B cell (primary cell): ENCODE measurements around the gene CDC37L1. TPM values are rescaled to one million over a fixed set of nuclear protein-coding genes. Genes with fewer than 3 reads are reported as not detected.

Experiments used
- ATAC-seq: fragments of 200-7000 bp; cut with Tn5 transposase; one replicate; pipeline ENCODE4 v1.10.0; 2021; ENCODE audit warnings: low read depth, mild to moderate bottlenecking, moderate number of reproducible peaks, moderate library complexity
- CTCF ChIA-PET: fragments of 350-600 bp; sonication (Branson Sonifier 250); formaldehyde crosslinking; loops from one replicate; lab custom pipeline; 2021; ENCODE audit warnings: antibody characterized with exemption, inconsistent platforms; lab: Charles Lee
- POLR2A ChIA-PET: fragments of 350-600 bp; sonication (Branson Sonifier 250); formaldehyde crosslinking; loops from one replicate; lab custom pipeline; 2021; ENCODE audit warnings: antibody characterized with exemption; lab: Charles Lee
- DNase-seq: peaks from one replicate; pipeline ENCODE4 v3.0.0; 2013
- H2AFZ ChIP-seq: 2 replicates; pipeline ENCODE4 v1.6.1; 2012; ENCODE audit warnings: mild to moderate bottlenecking, low read depth, low read length; ENCODE audit not compliant: insufficient read depth, poor library complexity, severe bottlenecking
- H3K27ac ChIP-seq, 2 donors: 1 replicate in 1 of 2; 2 replicates in 1 of 2; pipeline ENCODE4 v1.5.1; 2012 to 2013; ENCODE audit warnings: low read length in 2 of 2, mild to moderate bottlenecking in 2 of 2, moderate library complexity in 1 of 2
- H3K27me3 ChIP-seq, 4 experiments: fragments of 200-600 bp in 1 of 4; sonication (generic) in 1 of 4; replicated peaks in 1 of 4; 1 replicate in 2 of 4; 2 replicates in 2 of 4; pipeline versions ENCODE4 v1.6.1 to v1.7.0; 2013 to 2016; ENCODE audit warnings: low read length in 3 of 4, mild to moderate bottlenecking in 2 of 4, mixed read lengths in 1 of 4, moderate library complexity in 1 of 4; ENCODE audit not compliant: insufficient read depth in 4 of 4, control insufficient read depth in 3 of 4; ENCODE audit errors: control extremely low read depth in 1 of 4
- H3K36me3 ChIP-seq, 2 experiments: replicated peaks in 1 of 2; 1 replicate in 1 of 2; 2 replicates in 1 of 2; pipeline versions ENCODE4 v1.6.1 to v1.7.1; 2013; ENCODE audit warnings: low read length in 1 of 2; ENCODE audit not compliant: insufficient read depth in 2 of 2, control insufficient read depth in 1 of 2; ENCODE audit errors: control extremely low read depth in 1 of 2, extremely low read depth in 1 of 2
- H3K4me1 ChIP-seq, 2 donors: fragments of 200-600 bp in 1 of 2; sonication (generic) in 1 of 2; 1 replicate in 1 of 2; 2 replicates in 1 of 2; pipeline versions ENCODE4 v1.5.1 to v1.6.1; 2013 to 2017; ENCODE audit warnings: low read length in 2 of 2; ENCODE audit not compliant: control insufficient read depth in 2 of 2, insufficient read depth in 2 of 2
- H3K4me2 ChIP-seq: replicated peaks from 2 replicates; pipeline ENCODE3; 2012; ENCODE audit warnings: mild to moderate bottlenecking, low read depth, low read length; ENCODE audit not compliant: poor library complexity, severe bottlenecking
- H3K4me3 ChIP-seq, 5 experiments: fragments of 200-600 bp in 1 of 5; sonication (generic) in 1 of 5; 1 replicate in 3 of 5; 2 replicates in 2 of 5; pipeline versions ENCODE4 v1.5.1 to v1.7.0; 2011 to 2016; ENCODE audit warnings: low read length in 4 of 5, mild to moderate bottlenecking in 4 of 5, low read depth in 2 of 5, control low read depth in 1 of 5, moderate library complexity in 1 of 5; ENCODE audit not compliant: insufficient read depth in 1 of 5; ENCODE audit errors: control extremely low read depth in 1 of 5, extremely low read depth in 1 of 5
- H3K79me2 ChIP-seq: fragments of 200-600 bp; sonication (generic); one replicate; pipeline ENCODE4 v1.6.0; 2016; ENCODE audit warnings: low read length; ENCODE audit not compliant: control insufficient read depth, insufficient read depth
- H3K9ac ChIP-seq: fragments of 200-600 bp; sonication (generic); 2 replicates; pipeline ENCODE4 v1.6.1; 2017; ENCODE audit warnings: mild to moderate bottlenecking, low read length, moderate library complexity
- H3K9me3 ChIP-seq, 3 donors: one replicate each; pipeline versions ENCODE4 v1.6.1 to v1.7.1; 2013; ENCODE audit warnings: low read length in 2 of 3; ENCODE audit not compliant: control insufficient read depth in 2 of 3, insufficient read depth in 1 of 3; ENCODE audit errors: control extremely low read depth in 1 of 3
- H4K20me1 ChIP-seq: 2 replicates; pipeline ENCODE4 v1.6.0; 2012; ENCODE audit warnings: mild to moderate bottlenecking, low read length; ENCODE audit not compliant: insufficient read depth, control insufficient read depth, poor library complexity, severe bottlenecking
- H3K27ac Mint-ChIP-seq: one replicate; pipeline ENCODE4 v1.8.0; 2021; ENCODE audit warnings: mixed read lengths
- H3K27me3 Mint-ChIP-seq: one replicate; pipeline ENCODE4 v1.8.0; 2021; ENCODE audit warnings: mixed read lengths
- H3K4me1 Mint-ChIP-seq: one replicate; pipeline ENCODE4 v1.8.0; 2021; ENCODE audit warnings: mixed read lengths
- H3K4me3 Mint-ChIP-seq: one replicate; pipeline ENCODE4 v1.8.0; 2021; ENCODE audit warnings: mixed read lengths
- H3K9me3 Mint-ChIP-seq: one replicate; pipeline ENCODE4 v1.8.0; 2022; ENCODE audit warnings: mixed read lengths; ENCODE audit not compliant: insufficient read depth
- CTCF ChIP-seq: fragments of 200-600 bp; IDR thresholded peaks from one replicate; pipeline ENCODE4 v1.8.0; 2022; ENCODE audit warnings: antibody characterized with exemption, mild to moderate bottlenecking
- EZH2 ChIP-seq: IDR thresholded peaks from 2 replicates; pipeline ENCODE4 v1.6.1; 2012; ENCODE audit warnings: borderline replicate concordance, low read depth, mild to moderate bottlenecking, moderate library complexity, low read length; ENCODE audit not compliant: insufficient read depth, poor library complexity, severe bottlenecking
- WGBS: methylation state at CpG from one replicate; pipeline ENCODE4 v1.1.5; 2013; ENCODE audit warnings: missing lambda C conversion rate; ENCODE audit not compliant: insufficient coverage; 5-methylcytosine and 5-hydroxymethylcytosine counted together
- intact Hi-C: fragments of 100-400 bp; cut with micrococcal nuclease; formaldehyde crosslinking; loops from one replicate; pipeline ENCODE4 v1.10.0; 2022
- polyA plus RNA-seq: library from polyadenylated mRNA; depleted of rRNA; stranded (reverse); fragments of >200 nt; gene quantifications from 2 replicates; pipeline ENCODE4 v1.2.3, GENCODE V29; 2012
- total RNA-seq, 2 donors: library from RNA; stranded (reverse); fragments of 120-200 nt in 1 of 2; gene quantifications; 1 replicate in 1 of 2; 2 replicates in 1 of 2; pipeline versions ENCODE4 v1.2.3 to v1.2.4, GENCODE V29; 2013 to 2022

Gene CDC37L1
- total and polyA plus RNA-seq, 2 donors (not counting 1 experiment from before 2014, with no cell fraction given): 3.0 to 16.0 TPM

- Histone ChIP-seq H3K4me2 (no peak overlapping the region), H3K4me1 (no peaks in the 10 kb centered on the region), H3K27me3 (no peaks in the 10 kb centered on the region), H4K20me1 (no peaks in the 10 kb centered on the region), H3K9ac (no peak overlapping the region), H3K79me2 (no peaks in the 10 kb centered on the region), H3K4me3 (no peak overlapping the region), H3K36me3 (no peaks in the 10 kb centered on the region), H2AFZ (no peak overlapping the region), H3K27ac (no peak overlapping the region), H3K9me3 (no peaks in the 10 kb centered on the region)
- DNase-seq: peak; percentile 13
- POLR2A ChIA-PET: no interaction called here
- no peak for ATAC-seq
- Mint-ChIP-seq H3K27me3 (peaks cover 13% of the 10 kb centered on the region), H3K4me3 (no peak overlapping the region), H3K27ac (no peak overlapping the region), H3K4me1 (peaks cover 3% of the 10 kb centered on the region), H3K9me3 (no peaks in the 10 kb centered on the region)
- intact Hi-C loops: no loop called here
- CTCF ChIA-PET: interaction anchor here (1.0 to 1.8 kb wide), 3 partner anchors 10 to 325 kb away, joined by 3 to 5 read pairs (median 3); no protein-coding TSS in a partner anchor
- no CpG with 5 or more reads among the region's 2 CpGs for WGBS
- peak; percentile 18 for TF ChIP-seq CTCF
- no peak for TF ChIP-seq EZH2
Measured at GRCh38 chr9:4640027-4640426, 39.3 kb upstream of the CDC37L1 start.

GRCh38 chr9:4642351-4642750, 37.0 kb upstream of the CDC37L1 start:
- Mint-ChIP-seq H3K4me3 (no peak overlapping the region), H3K9me3 (no peaks in the 10 kb centered on the region), H3K27me3 (peaks cover 6% of the 10 kb centered on the region), H3K4me1 (peaks cover 3% of the 10 kb centered on the region), H3K27ac (no peak overlapping the region)
- 100% methylated on average over 1 of the region's 2 CpGs for WGBS
- TF ChIP-seq EZH2 (no peak), CTCF (no peak)
- Histone ChIP-seq H3K4me2 (no peak overlapping the region), H3K4me1 (no peaks in the 10 kb centered on the region), H3K4me3 (no peak overlapping the region), H3K27me3 (no peaks in the 10 kb centered on the region), H3K36me3 (no peaks in the 10 kb centered on the region), H3K27ac (no peak overlapping the region), H3K79me2 (no peaks in the 10 kb centered on the region), H4K20me1 (no peaks in the 10 kb centered on the region), H3K9ac (no peak overlapping the region), H2AFZ (no peak overlapping the region), H3K9me3 (no peaks in the 10 kb centered on the region)
- ChIA-PET POLR2A (no interaction called here), CTCF (no interaction called here)
- no peak for ATAC-seq
- DNase-seq: no peak
- intact Hi-C loops: no loop called here
